Measurements from ENCODE around the gene SHISA7.

DNA sequence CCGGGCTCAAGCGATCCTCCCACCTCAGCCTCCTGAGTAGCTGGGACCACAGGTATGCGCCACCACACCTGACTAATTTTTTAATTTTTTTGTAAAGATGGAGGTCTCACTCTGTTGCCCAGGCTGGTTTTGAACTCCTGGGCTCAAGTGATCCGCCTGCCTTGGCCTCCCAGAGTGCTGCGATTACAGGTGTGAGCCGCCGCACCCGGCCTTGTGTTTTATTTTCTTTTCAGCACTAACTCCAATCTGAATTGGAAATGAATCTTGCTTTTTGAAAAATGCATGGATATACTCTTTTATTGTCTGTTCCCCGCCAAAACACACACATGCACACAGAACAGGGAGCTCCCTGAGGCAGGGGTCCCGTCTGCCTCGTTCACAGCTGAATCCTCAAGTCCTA is 19.6 kb upstream of the SHISA7 start:
- TF ChIP-seq, protein P1, sequence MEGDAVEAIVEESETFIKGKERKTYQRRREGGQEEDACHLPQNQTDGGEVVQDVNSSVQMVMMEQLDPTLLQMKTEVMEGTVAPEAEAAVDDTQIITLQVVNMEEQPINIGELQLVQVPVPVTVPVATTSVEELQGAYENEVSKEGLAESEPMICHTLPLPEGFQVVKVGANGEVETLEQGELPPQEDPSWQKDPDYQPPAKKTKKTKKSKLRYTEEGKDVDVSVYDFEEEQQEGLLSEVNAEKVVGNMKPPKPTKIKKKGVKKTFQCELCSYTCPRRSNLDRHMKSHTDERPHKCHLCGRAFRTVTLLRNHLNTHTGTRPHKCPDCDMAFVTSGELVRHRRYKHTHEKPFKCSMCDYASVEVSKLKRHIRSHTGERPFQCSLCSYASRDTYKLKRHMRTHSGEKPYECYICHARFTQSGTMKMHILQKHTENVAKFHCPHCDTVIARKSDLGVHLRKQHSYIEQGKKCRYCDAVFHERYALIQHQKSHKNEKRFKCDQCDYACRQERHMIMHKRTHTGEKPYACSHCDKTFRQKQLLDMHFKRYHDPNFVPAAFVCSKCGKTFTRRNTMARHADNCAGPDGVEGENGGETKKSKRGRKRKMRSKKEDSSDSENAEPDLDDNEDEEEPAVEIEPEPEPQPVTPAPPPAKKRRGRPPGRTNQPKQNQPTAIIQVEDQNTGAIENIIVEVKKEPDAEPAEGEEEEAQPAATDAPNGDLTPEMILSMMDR (IDR thresholded peaks at IDR 0.05): no peak
- no peak for TF ChIP-seq POLR2A (IDR thresholded peaks at IDR 0.05)
